GM18511 (cell line): Measurements from ENCODE around the gene AARS2.

Experiments used
- ATAC-seq: cut with Tn5 transposase; IDR thresholded peaks from one replicate; pipeline ENCODE4 v1.9.1; 2021; ENCODE audit warnings: mild to moderate bottlenecking, moderate library complexity; ENCODE audit not compliant: unreplicated experiment

Gene AARS2

GRCh38 chr6:44276667-44277640 is 36.2 kb downstream of the AARS2 start:
- ATAC-seq: no peak

GRCh38 chr6:44275749-44276648 is 37.1 kb downstream of the AARS2 start:
- no peak for ATAC-seq

DNA sequence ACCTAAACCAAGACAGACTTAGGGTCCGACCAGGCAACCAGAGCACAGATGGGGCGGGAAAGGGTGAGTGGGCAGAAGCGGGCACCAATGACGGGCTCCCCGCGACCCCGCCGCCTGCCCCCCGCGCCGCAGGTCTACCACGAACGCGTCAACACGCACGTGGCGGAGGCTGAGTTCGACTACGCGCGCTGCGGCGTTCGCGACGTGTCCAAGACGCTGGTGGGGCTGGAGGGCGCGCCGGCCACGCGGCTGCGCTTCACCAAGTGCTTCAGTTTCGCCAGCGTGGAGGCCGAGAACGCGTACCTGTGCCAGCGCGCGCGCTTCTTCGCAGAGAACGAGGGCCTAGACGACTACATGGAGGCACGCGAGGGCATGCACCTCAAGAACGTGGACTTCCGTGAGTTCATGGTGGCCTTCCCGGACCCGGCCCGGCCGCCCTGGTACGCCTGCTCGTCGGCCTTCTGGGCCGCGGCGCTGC is 37.8 kb downstream of the AARS2 start:
- no peak for ATAC-seq

DNA sequence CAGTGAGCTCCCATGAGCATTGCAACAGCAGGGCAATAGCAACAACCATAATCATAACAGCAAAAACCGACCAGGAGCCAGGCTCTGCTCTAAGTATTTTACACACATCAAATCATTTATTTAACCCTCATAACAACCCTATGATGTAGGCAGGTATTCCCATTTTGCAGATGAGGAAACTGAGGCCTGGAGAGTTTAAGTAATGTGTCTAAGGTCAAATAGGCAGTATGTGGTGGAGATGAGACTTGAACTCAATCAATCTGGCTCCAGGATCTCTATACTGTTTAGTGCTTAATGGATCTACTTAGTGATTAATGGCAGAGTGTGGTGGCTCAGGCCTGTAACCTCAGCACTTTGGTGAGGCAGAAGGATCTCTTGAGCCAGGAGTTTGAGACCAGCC is 39.5 kb downstream of the AARS2 start:
- ATAC-seq: no peak

DNA sequence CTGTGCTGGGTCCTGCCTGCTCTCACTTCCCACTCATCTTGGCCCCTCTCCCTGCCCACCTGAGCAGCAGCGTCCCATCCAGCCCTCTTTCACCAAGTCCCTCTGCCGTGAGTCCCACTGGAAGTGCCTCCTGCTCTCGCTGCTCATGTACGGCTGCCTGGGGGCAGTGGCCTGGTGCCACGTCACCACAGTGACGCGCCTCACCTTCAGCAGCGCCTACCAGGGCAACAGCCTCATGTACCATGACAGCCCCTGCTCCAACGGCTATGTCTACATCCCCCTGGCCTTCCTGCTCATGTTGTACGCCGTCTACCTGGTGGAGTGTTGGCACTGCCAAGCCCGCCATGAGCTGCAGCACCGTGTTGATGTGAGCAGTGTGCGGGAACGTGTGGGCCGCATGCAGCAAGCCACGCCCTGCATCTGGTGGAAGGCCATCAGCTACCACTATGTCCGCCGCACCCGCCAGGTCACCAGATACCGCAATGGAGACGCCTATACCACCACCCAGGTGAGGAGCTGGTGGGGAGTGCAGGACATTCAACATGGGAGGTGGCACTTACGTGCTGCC is 40.1 kb downstream of the AARS2 start:
- ATAC-seq: no peak

- ATAC-seq: no peak
These were observed 40.6 kb downstream of the AARS2 start for GRCh38 chr6:44272529-44272928.

DNA sequence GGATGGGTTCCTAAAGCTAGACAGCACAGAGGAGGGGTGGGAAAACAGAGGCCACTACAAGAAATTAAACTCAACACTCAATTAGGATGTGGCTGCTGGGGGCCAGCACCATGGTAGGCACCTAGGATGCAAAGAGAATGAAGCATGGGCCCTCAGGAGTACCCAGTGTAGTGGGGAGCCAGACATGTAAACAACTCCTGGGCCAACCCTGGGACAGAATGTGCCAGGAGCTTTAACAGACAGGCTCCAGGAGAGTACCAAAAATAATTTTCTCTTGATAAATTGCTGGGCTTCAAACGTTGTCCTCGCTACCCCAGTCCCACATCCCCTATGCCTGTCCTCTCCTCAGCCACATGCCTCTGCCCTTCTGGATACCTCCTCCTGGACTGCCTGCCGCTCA is 41.2 kb downstream of the AARS2 start:
- no peak for ATAC-seq

- ATAC-seq: no peak
These were observed 41.8 kb downstream of the AARS2 start for GRCh38 chr6:44271406-44271723.

GRCh38 chr6:44270526-44271405 is 42.4 kb downstream of the AARS2 start:
- ATAC-seq: no peak

DNA sequence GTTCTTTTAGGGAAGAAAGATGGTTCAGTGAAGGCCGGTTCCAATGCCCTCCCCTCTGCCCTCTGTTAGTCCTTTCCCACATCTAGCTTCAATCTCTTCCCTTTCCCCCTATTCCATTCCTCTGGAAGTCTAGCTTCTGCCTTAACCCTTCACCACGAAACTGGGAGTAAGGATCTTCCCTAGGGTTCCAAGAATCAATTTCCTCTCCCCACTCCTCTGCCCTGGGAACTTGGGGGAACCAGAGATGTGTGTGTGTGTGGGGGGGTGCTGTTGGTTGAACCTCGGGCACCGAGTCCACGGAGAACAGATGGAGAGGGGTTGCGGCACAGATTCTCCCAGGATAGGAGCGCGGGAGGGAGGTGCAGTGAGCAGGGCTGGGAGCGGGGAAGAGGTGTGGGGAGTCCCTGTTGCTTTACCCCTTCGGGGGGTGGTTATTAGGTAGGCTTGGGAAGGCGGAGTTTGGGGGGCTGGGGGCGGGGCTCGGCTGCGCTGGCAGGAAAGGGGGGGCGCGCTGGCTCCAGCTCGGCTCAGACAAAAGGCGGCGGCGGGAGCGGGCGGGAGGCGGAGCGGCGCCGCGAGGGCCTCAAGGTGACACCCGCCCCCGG is 43.1 kb downstream of the AARS2 start, which contains the start of gene TMEM151B:
Gene TMEM151B, plus strand, starts transcription at position 530 of the 605 bp plus-strand sequence. CDS start 293 bp downstream, outside the sequence.
- no peak for ATAC-seq

DNA sequence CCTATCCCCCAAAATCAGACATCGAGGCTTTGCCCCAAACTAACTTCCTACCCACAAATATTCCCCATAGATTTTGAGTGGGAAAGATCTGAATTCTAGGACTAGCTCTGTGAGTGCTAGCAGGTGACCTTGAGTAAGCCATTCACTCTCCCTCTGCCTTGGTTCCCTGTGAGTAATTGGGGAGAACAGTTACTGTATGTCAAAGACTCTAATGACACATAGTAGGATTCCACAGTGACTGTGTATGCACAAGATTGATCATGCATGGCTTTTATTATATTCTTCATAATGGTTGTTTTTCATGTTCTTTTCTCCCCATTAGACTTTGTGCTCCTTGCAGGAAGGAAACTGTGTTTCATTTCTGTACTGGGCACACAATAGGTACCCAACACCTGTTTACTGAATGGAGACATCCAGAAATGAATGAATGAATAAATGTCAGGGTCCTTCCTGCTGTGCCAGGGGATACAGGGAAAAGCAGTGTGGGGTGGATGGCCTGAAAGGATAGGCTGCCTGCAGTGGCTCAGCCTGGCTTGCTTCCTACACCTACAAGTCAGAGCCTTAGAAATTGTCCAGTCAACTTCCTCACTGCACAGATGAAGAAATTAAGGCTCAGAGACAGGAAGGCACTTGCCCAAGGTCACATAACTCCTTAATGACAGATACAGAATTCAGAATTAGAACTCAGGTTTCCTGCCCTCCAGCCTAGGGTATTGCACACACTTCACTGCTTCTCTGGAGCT is 43.8 kb downstream of the AARS2 start:
- ATAC-seq: no peak

GRCh38 chr6:44268095-44268628 is 45.0 kb downstream of the AARS2 start:
- no peak for ATAC-seq

GRCh38 chr6:44267252-44267651 is 45.9 kb downstream of the AARS2 start:
- no peak for ATAC-seq

GRCh38 chr6:44266347-44266746 is 46.8 kb downstream of the AARS2 start:
- peak; percentile 35 for ATAC-seq

- ATAC-seq: peak; percentile 0
These were observed 47.4 kb downstream of the AARS2 start for GRCh38 chr6:44265722-44266233.

DNA sequence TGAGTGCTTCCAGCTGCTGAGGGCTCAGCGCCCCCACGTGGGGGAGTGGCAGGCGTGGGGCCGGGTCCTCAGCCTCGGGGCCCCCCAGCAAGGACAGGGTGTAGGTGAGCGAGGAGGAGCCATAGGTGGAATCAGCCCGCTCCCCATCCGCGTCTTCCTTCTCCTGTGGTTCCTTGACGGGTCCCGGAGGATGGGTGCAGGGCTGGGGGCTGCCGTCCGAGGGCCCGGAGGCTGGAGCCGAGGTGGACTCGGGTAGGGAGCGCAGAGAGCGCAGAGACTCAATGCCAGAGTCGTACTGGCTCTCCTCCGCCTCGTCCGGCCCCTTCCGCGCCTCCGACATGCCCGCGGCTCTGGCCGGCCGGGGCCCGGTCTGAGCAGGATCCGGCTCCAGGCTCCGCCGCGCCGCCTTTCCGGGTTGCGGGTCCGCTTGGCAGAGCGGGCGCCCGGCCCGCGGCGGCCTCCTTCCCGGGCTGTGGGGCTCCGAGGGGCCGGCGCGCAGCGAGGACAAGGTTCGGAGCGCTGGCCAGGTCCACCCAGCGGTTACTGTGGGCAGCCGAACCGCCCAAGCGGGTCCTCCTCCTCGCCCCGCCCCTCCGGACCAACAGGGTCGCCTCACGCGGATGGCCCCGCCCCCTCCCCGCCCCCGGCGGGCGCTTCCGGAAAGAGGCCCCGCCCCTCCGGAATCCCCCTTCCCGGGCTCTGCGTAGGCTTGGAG is 48.0 kb downstream of the AARS2 start, which contains the start of gene NFKBIE:
Gene NFKBIE, minus strand, starts transcription at position 545 of the 715 bp plus-strand sequence. Its CDS starts 205 bp downstream, at position 340.
- ATAC-seq: peak; percentile 39

- peak; percentile 38 for ATAC-seq
These were observed 48.8 kb downstream of the AARS2 start for GRCh38 chr6:44264154-44265006.
